Measurements from ENCODE around the gene SLC11A2.

DNA sequence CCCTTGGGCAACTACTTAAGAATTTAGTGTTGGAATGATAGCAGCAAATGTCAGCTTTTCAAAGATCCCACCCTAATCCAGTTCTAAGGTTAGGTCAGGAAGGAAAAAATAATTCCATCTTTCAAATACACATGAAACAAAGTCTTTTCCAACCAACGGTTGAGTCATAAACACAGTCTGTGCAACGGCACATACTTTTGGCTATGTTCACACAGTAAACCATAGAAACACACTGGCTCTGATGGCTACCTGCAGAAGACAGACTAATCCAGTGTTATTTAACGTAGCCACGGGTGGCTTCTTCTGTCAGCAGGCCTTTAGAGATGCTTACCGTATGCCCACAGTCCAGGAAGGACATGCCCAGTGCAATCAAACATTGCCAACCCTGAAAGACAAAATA lies 38.1 kb downstream of the SLC11A2 start:
- TF ChIP-seq, protein P1, sequence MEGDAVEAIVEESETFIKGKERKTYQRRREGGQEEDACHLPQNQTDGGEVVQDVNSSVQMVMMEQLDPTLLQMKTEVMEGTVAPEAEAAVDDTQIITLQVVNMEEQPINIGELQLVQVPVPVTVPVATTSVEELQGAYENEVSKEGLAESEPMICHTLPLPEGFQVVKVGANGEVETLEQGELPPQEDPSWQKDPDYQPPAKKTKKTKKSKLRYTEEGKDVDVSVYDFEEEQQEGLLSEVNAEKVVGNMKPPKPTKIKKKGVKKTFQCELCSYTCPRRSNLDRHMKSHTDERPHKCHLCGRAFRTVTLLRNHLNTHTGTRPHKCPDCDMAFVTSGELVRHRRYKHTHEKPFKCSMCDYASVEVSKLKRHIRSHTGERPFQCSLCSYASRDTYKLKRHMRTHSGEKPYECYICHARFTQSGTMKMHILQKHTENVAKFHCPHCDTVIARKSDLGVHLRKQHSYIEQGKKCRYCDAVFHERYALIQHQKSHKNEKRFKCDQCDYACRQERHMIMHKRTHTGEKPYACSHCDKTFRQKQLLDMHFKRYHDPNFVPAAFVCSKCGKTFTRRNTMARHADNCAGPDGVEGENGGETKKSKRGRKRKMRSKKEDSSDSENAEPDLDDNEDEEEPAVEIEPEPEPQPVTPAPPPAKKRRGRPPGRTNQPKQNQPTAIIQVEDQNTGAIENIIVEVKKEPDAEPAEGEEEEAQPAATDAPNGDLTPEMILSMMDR (IDR thresholded peaks at IDR 0.05; ENCODE audit: insufficient read depth, low read depth, low read length), result no peak
- no peak for TF ChIP-seq EZH2 (IDR thresholded peaks at IDR 0.05; ENCODE audit: insufficient read depth, low read length)

Data from astrocyte (in vitro differentiated cells and primary cell).